ENCODE measurements around the gene PHACTR1.

Gene PHACTR1

GRCh38 chr6:13248584-13248985, 532.0 kb downstream of the PHACTR1 start:
- no peak for DNase-seq

GRCh38 chr6:13248994-13249393, 532.4 kb downstream of the PHACTR1 start:
- no peak for DNase-seq

DNA sequence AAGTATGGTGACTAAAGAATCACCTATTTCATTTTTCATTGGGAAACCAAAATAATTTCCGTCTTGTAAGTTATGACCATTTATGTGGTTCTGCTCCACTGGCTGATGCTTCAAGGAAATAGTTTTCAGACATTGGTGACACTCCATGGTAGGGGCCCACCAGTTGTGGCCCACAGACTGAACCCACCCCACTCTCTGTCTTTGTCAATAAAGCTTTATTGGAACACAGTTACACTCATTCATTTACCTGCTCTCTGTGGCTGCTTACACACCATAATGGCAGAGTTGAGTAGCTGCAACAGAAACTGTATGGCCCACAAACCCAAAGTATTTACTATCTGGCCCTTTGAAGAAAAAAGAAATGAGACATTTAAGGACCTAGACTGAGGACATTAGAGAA, 533.2 kb downstream of the PHACTR1 start:
- DNase-seq = no peak

DNA sequence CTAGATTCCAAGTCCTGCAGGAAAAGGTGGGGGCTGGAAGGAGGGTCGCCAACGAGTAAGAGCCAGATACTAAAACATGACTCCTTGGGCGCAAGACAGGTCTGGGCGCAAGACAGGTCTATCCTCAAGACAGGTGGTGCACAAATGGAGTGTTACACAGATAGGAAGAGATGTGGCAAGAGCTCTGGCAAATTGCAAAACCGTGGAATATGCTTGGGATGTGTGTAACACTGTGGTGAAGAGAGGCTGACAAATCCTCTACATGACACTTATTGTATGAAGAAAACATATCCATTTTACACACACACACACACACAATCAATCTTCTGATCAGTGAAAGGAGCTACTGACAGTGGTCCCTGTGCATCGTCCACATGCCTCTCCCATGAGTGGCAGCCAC, 534.1 kb downstream of the PHACTR1 start:
- no peak for DNase-seq

DNA sequence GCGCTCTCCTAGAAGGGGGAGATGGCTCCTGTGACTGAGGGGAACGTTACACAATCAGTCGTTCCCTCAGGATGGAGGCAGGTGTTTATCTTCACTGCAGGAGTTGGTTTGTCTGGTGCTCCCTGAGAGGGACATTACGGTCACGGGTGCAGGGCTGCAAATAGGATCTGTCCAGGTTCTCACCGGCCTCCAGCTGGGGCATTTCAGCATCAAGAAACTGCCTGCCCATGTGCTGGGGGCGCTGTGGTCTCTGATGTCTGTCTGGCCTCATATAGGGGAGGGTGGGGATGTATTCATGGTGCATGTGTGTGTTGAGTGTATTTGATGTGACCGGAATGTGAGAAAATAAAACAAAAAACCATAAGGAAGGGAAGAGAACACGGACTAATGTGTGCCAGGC, 534.7 kb downstream of the PHACTR1 start:
- DNase-seq = no peak

DNA sequence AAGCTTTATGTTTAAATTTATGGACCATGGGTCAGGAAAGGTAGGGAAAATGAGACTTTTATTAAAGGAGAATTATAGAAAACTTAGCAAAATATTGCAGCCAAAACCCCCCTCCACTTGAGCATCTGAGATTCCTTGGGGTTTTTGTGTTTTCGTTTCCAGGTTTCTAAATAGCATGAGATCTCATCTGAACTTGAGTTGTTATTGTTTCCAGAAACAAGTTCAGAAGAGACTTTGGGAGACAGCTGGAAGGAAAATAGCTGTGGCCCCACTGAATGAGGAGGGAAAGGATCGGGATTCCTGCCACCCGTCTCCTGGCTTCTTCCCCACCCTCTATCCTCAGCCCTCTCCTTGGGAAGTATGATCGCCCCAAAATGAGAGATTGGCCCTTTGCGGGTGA, 536.2 kb downstream of the PHACTR1 start:
- no peak for DNase-seq

DNA sequence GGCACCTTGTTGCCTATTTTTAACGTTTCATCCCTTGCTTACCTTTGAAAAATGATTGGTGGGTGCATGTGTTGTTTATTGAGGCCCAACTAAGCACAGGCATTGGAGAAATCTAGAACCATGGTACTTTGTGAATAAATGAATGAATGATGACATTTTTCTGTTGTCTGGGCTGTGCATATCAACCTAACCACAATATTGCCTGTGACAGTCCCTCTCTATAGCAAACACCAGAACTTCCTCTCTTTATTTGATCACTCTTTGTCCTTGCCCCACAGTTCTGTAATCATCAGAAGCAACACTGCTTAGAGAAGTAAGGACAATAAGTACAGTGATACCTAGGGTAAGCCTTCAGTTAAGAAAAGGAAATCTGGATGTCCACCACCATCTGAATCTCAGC, 536.7 kb downstream of the PHACTR1 start:
- no peak for DNase-seq

DNA sequence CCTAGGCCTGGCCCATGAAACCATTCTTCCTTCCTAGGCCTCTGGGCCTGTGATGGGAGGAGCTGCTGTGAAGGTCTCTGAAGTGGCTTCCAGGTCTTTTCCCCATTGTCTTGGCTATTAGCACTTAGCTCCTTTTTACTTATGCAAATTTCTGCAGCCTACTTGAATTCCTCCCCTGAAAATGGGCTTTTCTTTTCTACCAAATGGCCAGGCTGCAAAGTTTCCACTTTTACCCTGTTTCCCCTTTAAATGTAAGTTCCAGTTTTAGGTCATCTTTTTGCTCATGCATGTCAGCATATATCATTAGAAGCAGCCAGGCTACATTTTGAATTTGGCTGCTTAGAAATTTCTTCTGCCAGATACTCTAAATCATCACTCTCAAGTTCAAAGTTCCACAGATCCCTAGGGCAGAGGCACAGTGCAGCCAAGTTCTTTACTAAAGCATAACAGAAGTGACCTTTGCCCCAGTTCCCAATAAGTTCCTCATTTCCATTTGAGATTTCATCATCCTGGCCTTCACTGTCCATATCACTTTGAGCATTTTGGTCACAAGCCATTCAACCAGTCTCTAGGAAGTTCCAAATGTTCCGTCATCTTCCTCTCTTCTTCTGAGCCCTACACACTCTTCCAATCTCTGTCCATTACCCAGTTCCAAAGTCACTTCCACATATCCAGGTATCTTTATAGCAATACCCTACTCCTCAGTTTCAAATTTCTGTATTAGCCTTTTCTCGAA, 539.9 kb downstream of the PHACTR1 start:
- DNase-seq = no peak

DNA sequence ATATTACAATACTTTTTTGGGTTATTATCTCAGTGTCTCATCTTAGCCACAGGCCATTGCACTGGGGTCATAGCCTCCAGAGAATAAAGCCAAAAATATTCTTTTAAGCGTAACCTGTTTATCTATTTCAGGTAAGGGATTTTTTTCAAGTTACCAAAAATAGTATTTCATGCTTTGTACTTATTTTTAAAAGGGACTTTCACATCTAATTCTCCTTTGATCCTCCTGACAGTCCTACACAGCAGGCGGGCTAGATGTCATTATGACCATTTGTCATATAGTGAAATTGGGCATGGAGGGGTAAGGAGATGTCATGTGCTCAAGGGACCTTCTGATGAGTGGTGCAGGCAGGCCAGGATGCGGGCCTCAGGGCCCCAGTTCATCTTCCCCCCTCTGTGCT, 542.8 kb downstream of the PHACTR1 start:
- no peak for DNase-seq

- DNase-seq = no peak
These were observed 543.6 kb downstream of the PHACTR1 start for GRCh38 chr6:13260101-13260598.

- DNase-seq = no peak
These were observed 544.3 kb downstream of the PHACTR1 start for GRCh38 chr6:13260831-13261230.

- no peak for DNase-seq
These were observed 545.0 kb downstream of the PHACTR1 start for GRCh38 chr6:13261464-13261994.

DNA sequence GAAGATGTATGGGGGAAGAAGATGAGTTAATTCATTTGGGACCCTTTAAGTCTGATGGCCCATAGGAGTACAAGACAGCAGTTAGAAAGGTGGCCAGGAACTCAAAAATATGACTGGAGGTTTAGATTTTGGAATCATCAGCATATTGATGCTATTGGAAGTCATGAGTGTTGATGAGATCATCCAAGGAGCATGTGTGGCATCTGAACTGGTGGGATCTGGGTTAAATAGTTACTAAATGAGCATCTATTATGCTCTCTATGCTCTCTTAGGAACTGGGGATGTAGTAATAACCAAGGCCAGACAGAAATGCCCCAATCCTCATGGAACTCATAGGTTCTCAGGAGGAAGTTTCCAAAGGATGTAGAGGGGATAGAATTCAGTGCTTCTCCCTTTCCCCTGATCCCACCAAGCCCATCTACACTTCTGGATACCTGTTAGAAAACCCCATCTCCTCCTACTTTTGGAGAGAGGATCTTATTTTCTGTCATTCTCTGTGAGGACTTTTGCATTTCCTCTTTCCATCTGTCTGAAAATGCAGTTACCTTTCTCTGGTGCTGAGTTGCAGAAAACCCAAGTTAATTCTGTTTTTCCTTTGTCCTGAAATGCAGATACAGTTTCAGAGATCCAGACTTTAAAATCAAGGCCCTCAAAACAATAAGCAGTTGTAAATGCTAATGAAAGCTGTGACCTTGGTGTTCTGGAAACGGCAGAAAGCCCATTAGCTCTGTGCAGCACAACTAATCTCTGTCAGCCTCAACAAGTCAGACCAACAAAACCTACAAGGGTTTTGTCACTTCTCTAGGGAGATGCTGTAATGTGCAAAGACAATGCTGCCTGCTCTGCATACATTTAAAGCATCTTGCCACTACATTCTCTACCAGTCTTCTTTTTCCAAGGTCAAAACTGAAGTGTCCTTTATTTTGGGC, 546.0 kb downstream of the PHACTR1 start:
- no peak for DNase-seq

- no peak for DNase-seq
These were observed 547.1 kb downstream of the PHACTR1 start for GRCh38 chr6:13263669-13264068.

GRCh38 chr6:13267142-13267651, 550.6 kb downstream of the PHACTR1 start:
- no peak for DNase-seq

DNA sequence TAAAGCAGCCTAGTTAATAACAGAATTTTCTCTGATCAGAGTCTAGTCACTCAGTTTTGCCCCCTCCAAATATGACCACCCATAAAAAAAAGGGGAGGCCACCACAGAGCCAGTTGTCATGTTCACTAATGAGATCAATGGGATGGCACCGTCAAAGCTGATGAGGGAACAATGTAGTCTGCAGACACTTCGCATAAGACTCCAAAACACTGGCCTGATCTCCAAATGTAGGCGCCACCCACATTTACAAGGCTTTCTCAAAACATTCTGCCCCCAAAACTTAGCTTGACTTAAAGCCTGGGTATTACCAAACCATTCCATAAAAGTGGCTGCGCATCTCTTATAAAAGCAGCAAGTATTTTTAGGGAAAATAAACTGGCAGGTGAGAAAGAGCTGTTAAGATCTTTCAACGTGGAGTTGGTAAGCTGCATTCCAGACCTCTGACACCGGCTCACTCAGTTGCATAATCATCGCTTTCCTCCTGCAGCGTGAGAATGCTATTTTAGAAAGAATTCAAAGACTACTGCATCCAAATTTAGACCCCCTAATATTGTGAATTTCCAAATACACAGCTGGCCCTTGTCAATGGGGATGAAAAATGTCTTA, 552.4 kb downstream of the PHACTR1 start:
- DNase-seq = no peak

GRCh38 chr6:13272131-13273046, 555.8 kb downstream of the PHACTR1 start:
- DNase-seq = no peak

DNA sequence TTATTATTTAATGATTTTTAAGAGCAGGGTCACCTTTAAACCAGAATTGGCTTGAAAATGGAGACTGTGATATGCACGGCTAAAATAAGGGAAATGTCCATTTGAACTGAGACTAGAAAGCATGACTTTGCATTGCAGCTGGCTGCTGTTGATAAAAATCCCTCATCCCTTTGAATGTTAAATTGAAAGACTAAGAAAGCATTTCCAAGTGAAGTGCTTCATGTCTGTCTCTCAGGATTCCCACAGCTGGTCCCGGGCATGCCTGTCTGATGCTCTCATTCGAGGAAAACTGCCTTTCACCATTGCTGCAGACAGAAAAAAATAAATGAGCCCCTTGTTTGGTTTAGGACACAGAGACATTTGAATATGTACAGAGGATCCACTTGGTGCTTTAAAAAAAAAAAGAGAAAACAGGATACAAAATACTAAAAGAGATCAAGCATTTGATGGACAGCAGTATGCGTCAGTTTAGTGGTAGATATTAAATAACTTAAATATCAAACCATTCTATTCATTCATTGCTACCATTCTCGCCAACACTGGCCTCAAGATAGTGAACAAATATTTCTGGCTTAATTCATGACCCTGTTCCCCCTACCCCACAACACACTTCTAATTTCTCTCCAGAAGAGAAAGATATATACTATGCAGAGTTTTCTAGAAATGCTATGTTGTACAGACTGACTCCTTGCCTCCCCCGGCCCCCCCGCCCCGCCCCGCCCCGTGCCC, 556.8 kb downstream of the PHACTR1 start:
- DNase-seq = no peak

DNA sequence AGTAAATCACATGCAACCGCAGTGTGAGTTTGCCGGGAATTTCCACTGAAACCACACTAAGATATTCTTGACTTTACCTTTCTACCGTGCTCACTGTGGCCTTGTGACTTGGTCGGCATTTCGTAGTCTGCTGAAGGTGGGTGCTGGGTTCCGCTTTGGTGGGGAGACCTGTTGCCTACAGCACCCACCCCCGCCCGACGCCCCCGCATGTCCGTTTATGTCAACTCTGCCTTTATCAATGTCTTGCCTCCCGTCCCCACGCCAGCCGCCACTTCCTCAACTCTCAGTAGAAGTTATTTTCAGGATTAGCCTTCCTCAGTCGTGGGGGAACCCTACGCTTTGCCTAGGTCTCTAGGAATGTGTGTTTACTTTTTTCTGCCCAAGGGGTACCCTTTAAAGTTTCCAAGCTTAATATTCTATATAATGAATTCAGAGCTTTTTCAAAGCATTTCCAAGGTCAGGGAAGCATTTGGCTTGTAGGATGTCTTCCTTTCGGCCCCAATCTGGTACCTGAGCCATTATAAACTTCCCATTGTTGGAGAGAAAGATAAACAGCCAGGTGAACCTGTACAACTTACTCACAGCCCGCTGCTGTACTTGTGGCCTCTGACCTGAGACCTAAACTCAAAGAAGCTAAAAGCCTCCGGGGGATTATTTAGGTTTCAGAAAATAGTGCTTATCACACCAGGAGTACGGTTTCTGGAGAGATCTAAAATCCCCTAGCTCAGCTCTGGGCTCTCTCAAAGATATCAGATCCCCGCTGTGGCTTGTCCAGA, 557.6 kb downstream of the PHACTR1 start:
- no peak for DNase-seq

DNA sequence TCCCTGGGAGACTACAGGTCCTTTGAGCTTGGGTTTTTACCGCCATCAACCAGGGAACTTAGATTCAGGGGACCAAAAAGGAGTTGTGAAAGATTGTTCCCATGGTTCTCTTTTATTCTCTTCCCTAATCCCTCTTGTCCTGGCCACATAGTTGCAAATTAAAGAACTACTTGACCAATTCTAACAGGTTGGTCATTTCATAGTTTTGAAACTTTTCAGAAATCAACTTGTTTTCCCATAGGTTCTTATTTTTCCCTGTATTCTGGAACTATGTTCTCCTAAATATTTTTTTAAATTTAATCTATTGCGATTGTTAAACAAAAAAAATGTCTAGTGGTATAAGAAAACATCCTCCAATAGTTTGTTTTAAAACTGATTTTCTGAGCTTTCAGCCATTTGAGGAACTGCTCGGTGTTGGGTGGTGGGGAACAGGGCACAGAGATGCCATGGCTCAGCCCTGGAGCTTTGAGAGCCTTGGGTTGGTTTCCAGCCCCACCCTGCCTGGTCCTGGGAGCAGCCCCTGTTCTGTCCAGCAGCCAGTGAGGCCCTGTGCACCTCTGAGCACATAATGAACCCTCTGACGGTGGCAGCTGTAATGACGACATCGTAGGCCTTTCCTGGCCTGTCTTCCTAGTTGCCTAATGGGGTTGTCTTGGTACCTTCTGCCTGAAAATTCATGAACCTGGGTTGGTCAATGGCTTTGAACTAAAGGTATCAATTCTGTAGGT, 558.3 kb downstream of the PHACTR1 start:
- DNase-seq = no peak

Measured in GOT3 (cell line).